ENCODE data around the gene SLC15A4.

Gene SLC15A4

GRCh38 chr12:128755566-128755965, 68.2 kb downstream of the SLC15A4 start:
- FAIRE-seq, result no peak
- peak; percentile 3 for DNase-seq (ENCODE audit: low spot score)

GRCh38 chr12:128754275-128754674, 69.5 kb downstream of the SLC15A4 start:
- FAIRE-seq (no peak), DNase-seq (ENCODE audit: low spot score) (peak; percentile 61)

- FAIRE-seq (no peak), DNase-seq (ENCODE audit: low spot score) (no peak)
These were observed 70.3 kb downstream of the SLC15A4 start for GRCh38 chr12:128753438-128753837.

- FAIRE-seq, result no peak
- DNase-seq (ENCODE audit: low spot score), result no peak
These were observed 71.4 kb downstream of the SLC15A4 start for GRCh38 chr12:128752386-128752785.

GRCh38 chr12:128747441-128747840, 76.3 kb downstream of the SLC15A4 start:
- DNase-seq (ENCODE audit: low spot score) (no peak), FAIRE-seq (no peak)

- DNase-seq (ENCODE audit: low spot score), result no peak
These were observed 77.7 kb downstream of the SLC15A4 start for GRCh38 chr12:128745772-128746689.

GRCh38 chr12:128743916-128744315, 79.8 kb downstream of the SLC15A4 start:
- FAIRE-seq, result no peak
- no peak for DNase-seq (ENCODE audit: low spot score)

More at GRCh38 chr12:128745772-128746689, 77.7 kb downstream of the SLC15A4 start:
- no peak for FAIRE-seq
